ENCODE measurements around the gene MRRF.

The MRRF gene

GRCh38 chr9:122251351-122251750, 13.3 kb upstream of the MRRF start:
- Histone ChIP-seq H3K36me3 (peaks cover 30% of the 10 kb centered on the region), H3K27me3 (ENCODE audit: insufficient read depth, low read depth, severe bottlenecking) (no peaks in the 10 kb centered on the region), H3K9me3 (ENCODE audit: severe bottlenecking) (no peaks in the 10 kb centered on the region), H3K27ac (no peak overlapping the region), H3K4me3 (ENCODE audit: low read depth, low read length) (no peak overlapping the region)
- no peak for DNase-seq
- TF ChIP-seq, protein P1, sequence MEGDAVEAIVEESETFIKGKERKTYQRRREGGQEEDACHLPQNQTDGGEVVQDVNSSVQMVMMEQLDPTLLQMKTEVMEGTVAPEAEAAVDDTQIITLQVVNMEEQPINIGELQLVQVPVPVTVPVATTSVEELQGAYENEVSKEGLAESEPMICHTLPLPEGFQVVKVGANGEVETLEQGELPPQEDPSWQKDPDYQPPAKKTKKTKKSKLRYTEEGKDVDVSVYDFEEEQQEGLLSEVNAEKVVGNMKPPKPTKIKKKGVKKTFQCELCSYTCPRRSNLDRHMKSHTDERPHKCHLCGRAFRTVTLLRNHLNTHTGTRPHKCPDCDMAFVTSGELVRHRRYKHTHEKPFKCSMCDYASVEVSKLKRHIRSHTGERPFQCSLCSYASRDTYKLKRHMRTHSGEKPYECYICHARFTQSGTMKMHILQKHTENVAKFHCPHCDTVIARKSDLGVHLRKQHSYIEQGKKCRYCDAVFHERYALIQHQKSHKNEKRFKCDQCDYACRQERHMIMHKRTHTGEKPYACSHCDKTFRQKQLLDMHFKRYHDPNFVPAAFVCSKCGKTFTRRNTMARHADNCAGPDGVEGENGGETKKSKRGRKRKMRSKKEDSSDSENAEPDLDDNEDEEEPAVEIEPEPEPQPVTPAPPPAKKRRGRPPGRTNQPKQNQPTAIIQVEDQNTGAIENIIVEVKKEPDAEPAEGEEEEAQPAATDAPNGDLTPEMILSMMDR (IDR thresholded peaks at IDR 0.05; ENCODE audit: low read depth, low read length), result no peak

GRCh38 chr9:122252796-122253195, 11.9 kb upstream of the MRRF start:
- peaks cover 22% of the 10 kb centered on the region for H3K36me3 ChIP-seq
- TF ChIP-seq, protein P1 (IDR thresholded peaks at IDR 0.05; ENCODE audit: low read depth, low read length), result no peak
- H3K27ac ChIP-seq, result no peak overlapping the region

GRCh38 chr9:122254761-122255160, 9.9 kb upstream of the MRRF start:
- H3K4me3 ChIP-seq (ENCODE audit: low read depth, low read length), result no peak overlapping the region
- no peak for DNase-seq
- TF ChIP-seq, protein P1 (IDR thresholded peaks at IDR 0.05; ENCODE audit: low read depth, low read length), result no peak
- H3K9me3 ChIP-seq (ENCODE audit: severe bottlenecking), result no peaks in the 10 kb centered on the region
- H3K27me3 ChIP-seq (ENCODE audit: insufficient read depth, low read depth, severe bottlenecking), result no peaks in the 10 kb centered on the region
- peaks cover 31% of the 10 kb centered on the region for H3K36me3 ChIP-seq
- no peak overlapping the region for H3K27ac ChIP-seq

More at GRCh38 chr9:122252796-122253195, 11.9 kb upstream of the MRRF start:
- Histone ChIP-seq H3K27me3 (ENCODE audit: insufficient read depth, low read depth, severe bottlenecking) (no peaks in the 10 kb centered on the region), H3K9me3 (ENCODE audit: severe bottlenecking) (no peaks in the 10 kb centered on the region), H3K4me3 (ENCODE audit: low read depth, low read length) (no peak overlapping the region)
- DNase-seq, result no peak

DNA sequence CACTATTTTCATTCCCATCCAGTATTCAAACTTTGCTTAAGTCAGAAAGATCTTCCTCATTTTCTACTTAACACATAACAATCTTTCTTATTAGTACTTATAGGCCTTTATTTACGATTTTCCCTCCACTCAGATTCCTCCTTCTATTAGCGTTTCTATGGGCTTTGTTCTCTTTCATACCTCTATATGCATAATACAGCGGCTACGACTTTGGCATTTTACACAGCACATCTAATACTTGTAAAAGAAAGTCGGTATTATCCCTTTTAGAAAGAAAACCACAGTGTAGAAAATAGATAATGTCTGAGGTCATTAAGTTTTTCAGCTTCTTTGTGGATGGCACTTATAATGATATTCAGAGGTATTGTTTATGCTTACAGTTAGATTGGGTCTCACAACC, 8.5 kb upstream of the MRRF start:
- Histone ChIP-seq H3K4me3 (ENCODE audit: low read depth, low read length) (no peak overlapping the region), H3K9me3 (ENCODE audit: severe bottlenecking) (no peaks in the 10 kb centered on the region), H3K27me3 (ENCODE audit: insufficient read depth, low read depth, severe bottlenecking) (no peaks in the 10 kb centered on the region), H3K36me3 (peaks cover 41% of the 10 kb centered on the region), H3K27ac (no peak overlapping the region)
- TF ChIP-seq, protein P1 (IDR thresholded peaks at IDR 0.05; ENCODE audit: low read depth, low read length), result no peak
- DNase-seq, result no peak

- Histone ChIP-seq H3K27ac (no peak overlapping the region), H3K4me3 (ENCODE audit: low read depth, low read length) (no peak overlapping the region), H3K27me3 (ENCODE audit: insufficient read depth, low read depth, severe bottlenecking) (no peaks in the 10 kb centered on the region), H3K9me3 (ENCODE audit: severe bottlenecking) (no peaks in the 10 kb centered on the region), H3K36me3 (peaks cover 54% of the 10 kb centered on the region)
- DNase-seq, result no peak
- TF ChIP-seq, protein P1 (IDR thresholded peaks at IDR 0.05; ENCODE audit: low read depth, low read length), result no peak
These were observed 5.7 kb upstream of the MRRF start for GRCh38 chr9:122258886-122259415.

DNA sequence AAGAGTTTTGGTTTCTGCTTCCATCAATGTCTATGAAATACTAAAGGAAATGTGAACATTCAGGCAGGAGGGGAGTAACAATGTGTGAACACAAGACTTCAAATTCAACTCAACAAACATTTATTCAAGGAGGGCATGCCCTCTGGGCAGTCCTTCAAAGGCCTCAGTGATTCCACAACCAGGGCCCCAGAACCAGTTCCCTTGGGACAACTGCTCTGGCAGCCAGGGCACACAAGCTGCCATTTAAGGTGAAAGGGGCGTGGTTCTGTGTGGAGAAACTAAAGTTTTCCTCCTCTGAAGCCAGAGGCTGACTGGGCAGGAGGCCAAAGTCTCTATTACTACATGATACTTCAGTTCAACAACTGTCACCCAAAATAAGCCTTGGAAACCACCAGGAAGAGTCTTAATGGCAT, 3.2 kb upstream of the MRRF start:
- Histone ChIP-seq H3K27ac (no peak overlapping the region), H3K27me3 (ENCODE audit: insufficient read depth, low read depth, severe bottlenecking) (no peaks in the 10 kb centered on the region)

More for the DNA sequence above, 3.2 kb upstream of the MRRF start:
- DNase-seq, result no peak
- Histone ChIP-seq H3K36me3 (peaks cover 46% of the 10 kb centered on the region), H3K9me3 (ENCODE audit: severe bottlenecking) (no peaks in the 10 kb centered on the region), H3K4me3 (ENCODE audit: low read depth, low read length) (no peak overlapping the region)
- TF ChIP-seq, protein P1 (IDR thresholded peaks at IDR 0.05; ENCODE audit: low read depth, low read length), result no peak

Measured in WERI-Rb-1 (cell line).